CD4-positive, CD25-positive, alpha-beta regulatory T cell (primary cell): Measurements from ENCODE around the gene VEZT. TPM values are rescaled to one million over a fixed set of nuclear protein-coding genes. Genes with fewer than 3 reads are reported as not detected.
A peak's percentile ranks its signal among the peaks of the same experiment; 100 is the strongest.

Source experiments
- ATAC-seq, 2 donors: fragments of 150-1000 bp; cut with Tn5 transposase; one replicate each; pipeline ENCODE4 v1.10.0; 2021; ENCODE audit warnings: low read depth in 2 of 2, moderate number of reproducible peaks in 2 of 2, moderate library complexity in 1 of 2
- DNase-seq, 3 donors: peaks; one replicate each; pipeline versions ENCODE4 v3.0.0 to v3.0.0-alpha.2; 2012 to 2022; ENCODE audit warnings: mixed read lengths in 1 of 3
- H3K27ac ChIP-seq: one replicate; pipeline ENCODE4 v1.7.0; 2013; ENCODE audit warnings: mild to moderate bottlenecking, low read length; ENCODE audit not compliant: insufficient read depth, poor library complexity, severe bottlenecking
- H3K27me3 ChIP-seq: one replicate; pipeline ENCODE4 v1.7.0; 2013; ENCODE audit warnings: low read length; ENCODE audit not compliant: control insufficient read depth, insufficient read depth
- H3K36me3 ChIP-seq: one replicate; pipeline ENCODE4 v1.7.0; 2013; ENCODE audit warnings: mild to moderate bottlenecking, low read length, moderate library complexity; ENCODE audit not compliant: control insufficient read depth, insufficient read depth
- H3K4me1 ChIP-seq: 2 replicates; pipeline ENCODE4 v1.7.0; 2013; ENCODE audit warnings: mild to moderate bottlenecking, low read length; ENCODE audit not compliant: insufficient read depth, control insufficient read depth, poor library complexity, severe bottlenecking
- H3K4me3 ChIP-seq: one replicate; pipeline ENCODE4 v1.7.0; 2013; ENCODE audit warnings: low read depth, mild to moderate bottlenecking, low read length, moderate library complexity
- H3K9me3 ChIP-seq, 2 experiments: 1 replicate in 1 of 2; 2 replicates in 1 of 2; pipeline ENCODE4 v1.7.0; 2013; ENCODE audit warnings: low read length in 2 of 2, mild to moderate bottlenecking in 1 of 2, moderate library complexity in 1 of 2; ENCODE audit not compliant: control insufficient read depth in 2 of 2
- H3K27ac Mint-ChIP-seq, 3 donors: one replicate each; pipeline ENCODE4 v1.8.0; 2020 to 2022; ENCODE audit warnings: mild to moderate bottlenecking in 3 of 3, mixed read lengths in 3 of 3, moderate library complexity in 2 of 3
- H3K27me3 Mint-ChIP-seq: one replicate; pipeline ENCODE4 v1.8.0; 2022; ENCODE audit warnings: mild to moderate bottlenecking, mixed read lengths
- H3K36me3 Mint-ChIP-seq: one replicate; pipeline ENCODE4 v1.8.0; 2020; ENCODE audit warnings: mixed read lengths
- H3K4me1 Mint-ChIP-seq, 4 donors: one replicate each; pipeline ENCODE4 v1.8.0; 2020 to 2022; ENCODE audit warnings: mixed read lengths in 4 of 4, mild to moderate bottlenecking in 1 of 4
- H3K4me3 Mint-ChIP-seq, 4 donors: one replicate each; pipeline ENCODE4 v1.8.0; 2020 to 2022; ENCODE audit warnings: mild to moderate bottlenecking in 4 of 4, mixed read lengths in 4 of 4, moderate library complexity in 3 of 4
- H3K9me3 Mint-ChIP-seq, 7 donors: one replicate each; pipeline ENCODE4 v1.8.0; 2020 to 2022; ENCODE audit warnings: mixed read lengths in 7 of 7, mild to moderate bottlenecking in 3 of 7, moderate library complexity in 2 of 7
- polyA plus RNA-seq, 4 donors: library from polyadenylated mRNA; unstranded; fragments of 300-500 nt; fragmentation: Illumina TruSeq; gene quantifications; one replicate each; pipeline ENCODE4 v1.2.3, GENCODE V29; 2021
- total RNA-seq: library from RNA; stranded (reverse); gene quantifications from one replicate; pipeline ENCODE4 v1.2.3, GENCODE V29; 2022

Gene VEZT
- total and polyA plus RNA-seq, 5 donors from 2014 or later, result 21.9 to 52.9 (median 28.7) TPM

GRCh38 chr12:95202691-95203486 lies 14.7 kb upstream of the VEZT start:
- no peaks in the 10 kb centered on the region for H3K9me3 ChIP-seq
- Mint-ChIP-seq H3K27me3 (peaks cover 15% of the 10 kb centered on the region), H3K4me3 (no peak overlapping the region), H3K27ac (no peak overlapping the region), H3K36me3 (no peaks in the 10 kb centered on the region), H3K9me3 (peaks cover 0 to 1% (median 0%) of the 10 kb centered on the region in 7 donors), H3K4me1 (peaks cover 0 to 5% (median 2%) of the 10 kb centered on the region in 4 donors)
- ATAC-seq (no peak), DNase-seq (no peak)
- no peak overlapping the region for H3K4me3 ChIP-seq
- H3K4me1 ChIP-seq, result no peaks in the 10 kb centered on the region
- H3K27me3 ChIP-seq, result no peaks in the 10 kb centered on the region
- no peaks in the 10 kb centered on the region for H3K36me3 ChIP-seq
- H3K27ac ChIP-seq, result no peak overlapping the region

GRCh38 chr12:95203487-95204030 lies 14.0 kb upstream of the VEZT start:
- Histone ChIP-seq H3K27me3 (no peaks in the 10 kb centered on the region), H3K4me1 (no peaks in the 10 kb centered on the region), H3K4me3 (no peak overlapping the region), H3K36me3 (no peaks in the 10 kb centered on the region), H3K27ac (no peak overlapping the region), H3K9me3 (no peaks in the 10 kb centered on the region)
- no peak for DNase-seq
- Mint-ChIP-seq H3K4me3 (no peak overlapping the region), H3K27ac (no peak overlapping the region), H3K27me3 (peaks cover 10% of the 10 kb centered on the region), H3K4me1 (peaks cover 0 to 5% (median 2%) of the 10 kb centered on the region in 4 donors), H3K36me3 (no peaks in the 10 kb centered on the region), H3K9me3 (peaks cover 0 to 1% (median 0%) of the 10 kb centered on the region in 7 donors)
- ATAC-seq, result no peak

GRCh38 chr12:95204141-95204866 lies 13.3 kb upstream of the VEZT start:
- Histone ChIP-seq H3K27me3 (no peaks in the 10 kb centered on the region), H3K4me1 (no peaks in the 10 kb centered on the region), H3K9me3 (no peaks in the 10 kb centered on the region), H3K36me3 (no peaks in the 10 kb centered on the region), H3K27ac (no peak overlapping the region), H3K4me3 (no peak overlapping the region)
- no peaks in the 10 kb centered on the region for H3K36me3 Mint-ChIP-seq
- H3K4me3 Mint-ChIP-seq, result no peak overlapping the region
- H3K27ac Mint-ChIP-seq, result no peak overlapping the region
- DNase-seq (no peak), ATAC-seq (no peak)
- H3K9me3 Mint-ChIP-seq, result peaks cover 0 to 1% (median 0%) of the 10 kb centered on the region in 7 donors
- peaks cover 6% of the 10 kb centered on the region for H3K27me3 Mint-ChIP-seq
- peaks cover 0 to 5% (median 2%) of the 10 kb centered on the region in 4 donors for H3K4me1 Mint-ChIP-seq

GRCh38 chr12:95205016-95205624 lies 12.5 kb upstream of the VEZT start:
- Histone ChIP-seq H3K36me3 (no peaks in the 10 kb centered on the region), H3K27ac (no peak overlapping the region), H3K27me3 (no peaks in the 10 kb centered on the region), H3K4me1 (no peaks in the 10 kb centered on the region), H3K9me3 (no peaks in the 10 kb centered on the region), H3K4me3 (no peak overlapping the region)
- peaks cover 0 to 5% (median 2%) of the 10 kb centered on the region in 4 donors for H3K4me1 Mint-ChIP-seq
- H3K36me3 Mint-ChIP-seq, result no peaks in the 10 kb centered on the region
- H3K9me3 Mint-ChIP-seq, result peaks cover 0 to 1% (median 0%) of the 10 kb centered on the region in 7 donors
- ATAC-seq (no peak), DNase-seq (no peak)
- no peak overlapping the region for H3K4me3 Mint-ChIP-seq
- peaks cover 5% of the 10 kb centered on the region for H3K27me3 Mint-ChIP-seq
- no peak overlapping the region for H3K27ac Mint-ChIP-seq

- H3K36me3 ChIP-seq, result no peaks in the 10 kb centered on the region
- Mint-ChIP-seq H3K4me3 (no peak overlapping the region), H3K9me3 (peaks cover 0 to 1% (median 0%) of the 10 kb centered on the region in 7 donors), H3K4me1 (peaks cover 0 to 5% (median 2%) of the 10 kb centered on the region in 4 donors), H3K27ac (no peak overlapping the region), H3K27me3 (peaks cover 9% of the 10 kb centered on the region), H3K36me3 (no peaks in the 10 kb centered on the region)
- DNase-seq, result no peak
- no peak for ATAC-seq
- no peaks in the 10 kb centered on the region for H3K9me3 ChIP-seq
- no peaks in the 10 kb centered on the region for H3K27me3 ChIP-seq
- no peak overlapping the region for H3K4me3 ChIP-seq
- no peaks in the 10 kb centered on the region for H3K4me1 ChIP-seq
- H3K27ac ChIP-seq, result no peak overlapping the region
Observed at GRCh38 chr12:95205685-95206084, 11.9 kb upstream of the VEZT start.

- DNase-seq (no peak), ATAC-seq (no peak)
- Mint-ChIP-seq H3K4me3 (no peak overlapping the region), H3K27me3 (peaks cover 14% of the 10 kb centered on the region), H3K4me1 (peaks cover 0 to 5% (median 1%) of the 10 kb centered on the region in 4 donors), H3K9me3 (no peaks in the 10 kb centered on the region), H3K36me3 (no peaks in the 10 kb centered on the region), H3K27ac (peak overlapping the region in 1 of 3 donors; percentile 26)
- Histone ChIP-seq H3K27ac (no peak overlapping the region), H3K4me3 (no peak overlapping the region), H3K4me1 (no peaks in the 10 kb centered on the region), H3K9me3 (no peaks in the 10 kb centered on the region), H3K36me3 (no peaks in the 10 kb centered on the region), H3K27me3 (no peaks in the 10 kb centered on the region)
Observed at GRCh38 chr12:95206916-95207315, 10.7 kb upstream of the VEZT start.

GRCh38 chr12:95207407-95207806 lies 10.2 kb upstream of the VEZT start:
- Mint-ChIP-seq H3K4me1 (peaks cover 0 to 5% (median 1%) of the 10 kb centered on the region in 4 donors), H3K4me3 (no peak overlapping the region), H3K36me3 (no peaks in the 10 kb centered on the region), H3K27me3 (peaks cover 17% of the 10 kb centered on the region), H3K9me3 (no peaks in the 10 kb centered on the region), H3K27ac (no peak overlapping the region)
- H3K4me1 ChIP-seq, result no peaks in the 10 kb centered on the region
- DNase-seq (no peak), ATAC-seq (no peak)
- no peak overlapping the region for H3K4me3 ChIP-seq
- no peaks in the 10 kb centered on the region for H3K36me3 ChIP-seq
- H3K27ac ChIP-seq, result no peak overlapping the region
- no peaks in the 10 kb centered on the region for H3K9me3 ChIP-seq
- no peaks in the 10 kb centered on the region for H3K27me3 ChIP-seq
